ENCODE data around the gene PTPRN2. TPM values are rescaled to one million over a fixed set of nuclear protein-coding genes. Genes with fewer than 3 reads are reported as not detected.
A peak's percentile ranks its signal among the peaks of the same experiment; 100 is the strongest.

The PTPRN2 gene
- total and polyA plus RNA-seq, 2 donors from 2014 or later, result 4.8 to 6.2 TPM

DNA sequence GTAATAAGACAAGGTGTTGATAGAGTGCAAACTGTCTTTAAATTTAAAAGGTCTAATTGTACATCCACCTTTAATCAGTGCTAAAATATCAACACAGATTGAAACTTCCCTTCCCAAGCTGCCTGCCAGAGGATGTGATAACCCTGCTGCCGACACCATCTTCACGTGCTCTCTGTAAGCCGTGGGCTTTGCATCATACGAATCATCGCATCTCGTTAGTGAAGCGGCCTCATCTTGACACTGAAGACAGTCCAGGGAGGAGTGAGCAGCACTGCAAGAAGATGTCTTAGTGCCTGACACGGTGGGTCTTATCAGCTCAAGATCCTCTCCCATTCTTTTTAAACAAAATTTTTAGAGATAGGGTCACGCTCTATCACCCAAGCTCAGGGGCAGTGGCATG lies 518.8 kb downstream of the PTPRN2 start:
- Histone ChIP-seq H3K4me3 (ENCODE audit: low read length in 3 of 3) (no peak overlapping the region), H3K4me1 (ENCODE audit: control insufficient read depth in 2 of 3, insufficient read depth in 2 of 3, low read depth in 1 of 3, low read length in 3 of 3) (no peaks in the 10 kb centered on the region), H3K36me3 (ENCODE audit: control insufficient read depth in 2 of 3, insufficient read depth in 3 of 3, low read length in 3 of 3) (no peaks in the 10 kb centered on the region), H3K27ac (ENCODE audit: low read depth in 2 of 2, low read length in 2 of 2) (no peak overlapping the region), H3K9ac (ENCODE audit: low read length in 3 of 3) (no peak overlapping the region), H3K27me3 (ENCODE audit: control insufficient read depth, insufficient read depth, low read length) (no peaks in the 10 kb centered on the region), H3K9me3 (ENCODE audit: control insufficient read depth in 2 of 3, insufficient read depth in 1 of 3, low read length in 3 of 3) (no peaks in the 10 kb centered on the region)
- DNase-seq (no peak), FAIRE-seq (no peak)
- intact Hi-C loops (cut with DNase I), result no loop called here
- TF ChIP-seq, protein P1, sequence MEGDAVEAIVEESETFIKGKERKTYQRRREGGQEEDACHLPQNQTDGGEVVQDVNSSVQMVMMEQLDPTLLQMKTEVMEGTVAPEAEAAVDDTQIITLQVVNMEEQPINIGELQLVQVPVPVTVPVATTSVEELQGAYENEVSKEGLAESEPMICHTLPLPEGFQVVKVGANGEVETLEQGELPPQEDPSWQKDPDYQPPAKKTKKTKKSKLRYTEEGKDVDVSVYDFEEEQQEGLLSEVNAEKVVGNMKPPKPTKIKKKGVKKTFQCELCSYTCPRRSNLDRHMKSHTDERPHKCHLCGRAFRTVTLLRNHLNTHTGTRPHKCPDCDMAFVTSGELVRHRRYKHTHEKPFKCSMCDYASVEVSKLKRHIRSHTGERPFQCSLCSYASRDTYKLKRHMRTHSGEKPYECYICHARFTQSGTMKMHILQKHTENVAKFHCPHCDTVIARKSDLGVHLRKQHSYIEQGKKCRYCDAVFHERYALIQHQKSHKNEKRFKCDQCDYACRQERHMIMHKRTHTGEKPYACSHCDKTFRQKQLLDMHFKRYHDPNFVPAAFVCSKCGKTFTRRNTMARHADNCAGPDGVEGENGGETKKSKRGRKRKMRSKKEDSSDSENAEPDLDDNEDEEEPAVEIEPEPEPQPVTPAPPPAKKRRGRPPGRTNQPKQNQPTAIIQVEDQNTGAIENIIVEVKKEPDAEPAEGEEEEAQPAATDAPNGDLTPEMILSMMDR (IDR thresholded peaks at IDR 0.05; ENCODE audit: borderline replicate concordance, extremely low read depth, insufficient read depth), result no peak

DNA sequence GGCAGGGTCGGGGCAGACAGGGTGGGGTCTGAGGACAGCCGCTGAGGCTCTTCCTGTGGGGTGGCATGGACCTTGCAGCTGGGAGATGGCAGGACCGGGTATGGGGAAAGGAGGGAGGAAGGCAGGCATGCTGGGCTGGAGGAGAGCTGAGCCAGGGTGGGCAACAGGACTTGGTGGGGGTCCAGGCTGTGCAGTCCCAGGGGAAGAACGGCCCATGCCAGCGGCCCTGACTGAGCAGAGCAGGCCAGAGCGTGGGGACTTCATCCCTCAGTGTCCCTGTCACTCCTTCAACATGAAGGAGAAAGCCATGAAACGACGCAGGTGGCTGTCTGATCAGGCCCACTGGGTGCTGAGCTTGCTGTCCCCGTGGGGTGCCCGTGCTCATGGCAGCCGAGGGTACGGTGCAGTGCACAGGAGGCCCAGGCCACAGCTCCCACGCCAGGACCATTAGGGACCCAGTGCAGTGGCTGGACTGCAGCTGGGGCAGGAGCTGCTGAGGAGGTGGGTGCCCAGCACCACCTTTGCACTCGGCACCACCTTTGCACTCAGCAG lies 519.6 kb downstream of the PTPRN2 start:
- FAIRE-seq, result no peak
- DNase-seq, result no peak
- H3K9me3 ChIP-seq (ENCODE audit: control insufficient read depth in 2 of 3, insufficient read depth in 1 of 3, low read length in 3 of 3), result no peaks in the 10 kb centered on the region
- no peak overlapping the region for H3K9ac ChIP-seq (ENCODE audit: low read length in 3 of 3)
- intact Hi-C loops (cut with DNase I), result no loop called here
- H3K36me3 ChIP-seq (ENCODE audit: control insufficient read depth in 2 of 3, insufficient read depth in 3 of 3, low read length in 3 of 3), result no peaks in the 10 kb centered on the region
- H3K4me3 ChIP-seq (ENCODE audit: low read length in 3 of 3), result no peak overlapping the region
- TF ChIP-seq, protein P1 (IDR thresholded peaks at IDR 0.05; ENCODE audit: borderline replicate concordance, extremely low read depth, insufficient read depth), result no peak
- no peaks in the 10 kb centered on the region for H3K27me3 ChIP-seq (ENCODE audit: control insufficient read depth, insufficient read depth, low read length)
- H3K4me1 ChIP-seq (ENCODE audit: control insufficient read depth in 2 of 3, insufficient read depth in 2 of 3, low read depth in 1 of 3, low read length in 3 of 3), result no peaks in the 10 kb centered on the region
- no peak overlapping the region for H3K27ac ChIP-seq (ENCODE audit: low read depth in 2 of 2, low read length in 2 of 2)

DNA sequence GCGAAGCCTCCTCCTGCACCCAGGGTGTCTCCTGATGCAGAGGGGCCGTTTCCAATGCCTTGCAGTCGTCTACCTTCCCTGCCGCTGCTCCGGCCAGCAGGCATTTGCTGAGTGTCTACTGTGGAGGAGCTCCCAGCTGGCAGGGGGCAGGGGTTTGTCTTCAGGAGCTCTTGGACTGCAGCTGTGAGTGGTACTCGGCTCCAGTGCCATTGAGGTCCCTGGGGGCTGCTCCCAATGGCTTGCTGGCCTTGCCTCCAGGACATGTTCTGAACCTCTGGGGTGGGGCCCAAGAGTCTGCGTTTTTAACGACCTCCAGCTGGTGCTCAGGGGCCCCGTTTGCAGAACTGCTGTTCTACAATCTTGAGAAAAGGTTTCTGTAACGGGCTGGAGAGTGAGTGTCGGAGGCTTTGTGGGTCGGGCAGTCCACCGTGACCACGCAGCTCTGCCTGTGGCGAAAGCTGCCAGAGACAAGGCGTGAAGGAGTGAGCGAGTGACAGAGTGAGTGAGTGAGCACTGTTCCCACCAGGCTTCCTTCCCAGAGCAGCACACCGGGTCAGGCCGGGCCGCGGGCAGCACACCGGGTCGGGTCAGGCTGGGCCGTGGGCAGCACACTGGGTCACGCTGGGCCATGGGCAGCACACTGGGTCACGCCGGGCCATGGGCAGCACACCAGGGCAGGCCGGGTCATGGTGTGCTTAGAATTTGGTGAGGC lies 520.2 kb downstream of the PTPRN2 start:
- H3K4me1 ChIP-seq (ENCODE audit: control insufficient read depth in 2 of 3, insufficient read depth in 2 of 3, low read depth in 1 of 3, low read length in 3 of 3), result no peaks in the 10 kb centered on the region
- no peak overlapping the region for H3K9ac ChIP-seq (ENCODE audit: low read length in 3 of 3)
- H3K27ac ChIP-seq (ENCODE audit: low read depth in 2 of 2, low read length in 2 of 2), result no peak overlapping the region
- H3K4me3 ChIP-seq (ENCODE audit: low read length in 3 of 3), result no peak overlapping the region
- TF ChIP-seq, protein P1 (IDR thresholded peaks at IDR 0.05; ENCODE audit: borderline replicate concordance, extremely low read depth, insufficient read depth), result no peak
- no peaks in the 10 kb centered on the region for H3K9me3 ChIP-seq (ENCODE audit: control insufficient read depth in 2 of 3, insufficient read depth in 1 of 3, low read length in 3 of 3)
- intact Hi-C loops (cut with DNase I), result no loop called here
- no peak for FAIRE-seq
- no peaks in the 10 kb centered on the region for H3K27me3 ChIP-seq (ENCODE audit: control insufficient read depth, insufficient read depth, low read length)
- DNase-seq, result peak in 1 of 5 donors; percentile 40
- H3K36me3 ChIP-seq (ENCODE audit: control insufficient read depth in 2 of 3, insufficient read depth in 3 of 3, low read length in 3 of 3), result no peaks in the 10 kb centered on the region

Data from kidney (tissue), 14 donors.